Gastroesophageal sphincter (tissue), 4 donors: ENCODE results near the gene EPG5. TPM values are rescaled to one million over a fixed set of nuclear protein-coding genes. Genes with fewer than 3 reads are reported as not detected.

ENCODE experiments used
- ATAC-seq: fragments of 150-250 bp; one replicate; pipeline ENCODE4 v1.9.1; 2016; ENCODE audit warnings: mild to moderate bottlenecking, moderate library complexity
- H3K27ac ChIP-seq, 4 donors: fragments of 200-600 bp; sonication (generic) in 3 of 4; 1 replicate in 3 of 4; 2 replicates in 1 of 4; pipeline ENCODE4 v1.5.1; 2016 to 2019
- H3K27me3 ChIP-seq: fragments of 200-600 bp; sonication (generic); one replicate; pipeline ENCODE4 v1.5.1; 2019
- H3K36me3 ChIP-seq, 2 donors: fragments of 200-600 bp; sonication (generic); one replicate each; pipeline ENCODE4 v1.5.1; 2019; ENCODE audit warnings: control low read depth in 1 of 2
- H3K4me1 ChIP-seq, 3 donors: fragments of 200-600 bp; sonication (generic); 1 replicate in 2 of 3; 2 replicates in 1 of 3; pipeline ENCODE4 v1.5.1; 2016 to 2019; ENCODE audit warnings: control low read depth in 2 of 3
- H3K4me3 ChIP-seq, 2 donors: fragments of 200-600 bp; sonication (generic); one replicate each; pipeline ENCODE4 v1.5.1; 2019; ENCODE audit warnings: mild to moderate bottlenecking in 1 of 2, moderate library complexity in 1 of 2
- H3K9me3 ChIP-seq, 3 donors: fragments of 200-600 bp; sonication (generic); one replicate each; pipeline ENCODE4 v1.5.1; 2017 to 2019; ENCODE audit warnings: control low read depth in 2 of 3
- CTCF ChIP-seq, 4 experiments: fragments of 200-600 bp in 2 of 4; fragments of 450-650 bp in 2 of 4; sonication (generic) in 1 of 4; IDR thresholded peaks; one replicate each; pipeline ENCODE4 v1.5.1; 2017 to 2019; ENCODE audit warnings: antibody characterized with exemption in 4 of 4, mild to moderate bottlenecking in 2 of 4, moderate library complexity in 2 of 4
- EP300 ChIP-seq: sonication (generic); formaldehyde crosslinking; IDR thresholded peaks from one replicate; pipeline ENCODE4 v1.6.1; 2017; ENCODE audit warnings: antibody characterized with exemption, mild to moderate bottlenecking
- POLR2A ChIP-seq, 2 donors: fragments of 450-650 bp; IDR thresholded peaks; one replicate each; pipeline ENCODE4 v1.6.1; 2017; ENCODE audit warnings: antibody characterized with exemption in 2 of 2, mild to moderate bottlenecking in 2 of 2, moderate library complexity in 1 of 2
- POLR2AphosphoS5 ChIP-seq: sonication (generic); formaldehyde crosslinking; IDR thresholded peaks from one replicate; pipeline ENCODE4 v1.6.1; 2017; ENCODE audit warnings: antibody characterized with exemption
- WGBS, 2 donors: methylation state at CpG; one replicate each; pipeline ENCODE4 v1.1.5; 2018; ENCODE audit warnings: low coverage in 1 of 2; 5-methylcytosine and 5-hydroxymethylcytosine counted together
- total RNA-seq, 4 donors: library from RNA; depleted of rRNA; stranded (reverse); fragments of >200 nt; gene quantifications; one replicate each; pipeline ENCODE4 v1.1.0, GENCODE V29; 2016

EPG5 gene
- 10 to 100 TPM; 17.3 to 33.7 (median 28.4) TPM for total RNA-seq

GRCh38 chr18:45967007-45967706, at the start of gene EPG5:
TSS of gene EPG5 (minus strand) at chr18:45967329. CDS start at chr18:45967239, 90 bp downstream.
- Histone ChIP-seq H3K4me1 (peaks cover 0 to 29% (median 4%) of the 10 kb centered on the region in 3 donors), H3K27ac (peak within 1 kb of the TSS; percentile 14 to 82 (median 80)), H3K4me3 (peak within 1 kb of the TSS; percentile 86 to 93), H3K36me3 (peaks cover 0 to 8% of the 10 kb centered on the region in 2 donors), H3K9me3 (no peaks in the 10 kb centered on the region), H3K27me3 (no peaks in the 10 kb centered on the region)
- ATAC-seq, result peak; percentile 99
- TF ChIP-seq CTCF (IDR thresholded peaks at IDR 0.05), result no peak
- TF ChIP-seq POLR2A (IDR thresholded peaks at IDR 0.05), result peak in 1 of 2 donors; percentile 38
- peak; percentile 87 for TF ChIP-seq POLR2AphosphoS5
- TF ChIP-seq EP300, result no peak
- WGBS, 2 donors, result 0 to 1% methylated on average over 10 to 14 of the region's 50 CpGs

- Histone ChIP-seq H3K27me3 (no peaks in the 10 kb centered on the region), H3K4me3 (no peak overlapping the region), H3K27ac (no peak overlapping the region), H3K4me1 (no peaks in the 10 kb centered on the region), H3K36me3 (peaks cover 0 to 28% of the 10 kb centered on the region in 2 donors), H3K9me3 (no peaks in the 10 kb centered on the region)
- TF ChIP-seq CTCF (IDR thresholded peaks at IDR 0.05) (no peak), POLR2AphosphoS5 (no peak), POLR2A (IDR thresholded peaks at IDR 0.05) (no peak), EP300 (no peak)
- WGBS, 2 donors, result 61 to 83% methylated on average over 4 to 5 of the region's 5 CpGs
- no peak for ATAC-seq
Observed at GRCh38 chr18:46013484-46014189, 46.5 kb upstream of the EPG5 start.

GRCh38 chr18:46010676-46011075, 43.5 kb upstream of the EPG5 start:
- Histone ChIP-seq H3K9me3 (no peaks in the 10 kb centered on the region), H3K27me3 (no peaks in the 10 kb centered on the region), H3K27ac (no peak overlapping the region), H3K4me3 (no peak overlapping the region), H3K36me3 (peaks cover 0 to 40% of the 10 kb centered on the region in 2 donors), H3K4me1 (no peaks in the 10 kb centered on the region)
- ATAC-seq, result no peak
- no peak for TF ChIP-seq EP300
- TF ChIP-seq POLR2AphosphoS5, result no peak
- no peak for TF ChIP-seq CTCF (IDR thresholded peaks at IDR 0.05)
- TF ChIP-seq POLR2A (IDR thresholded peaks at IDR 0.05), result no peak
- WGBS, 2 donors, result 91 to 100% methylated on average over 1 to 4 of the region's 4 CpGs

- no peaks in the 10 kb centered on the region for H3K9me3 ChIP-seq
- 79% methylated on average over 2 of the region's 4 CpGs; no CpG with 5 or more reads in 1 of the 2 donors for WGBS, 2 donors
- no peak for ATAC-seq
- no peaks in the 10 kb centered on the region for H3K4me1 ChIP-seq
- H3K4me3 ChIP-seq, result no peak overlapping the region
- H3K36me3 ChIP-seq, result peaks cover 0 to 40% of the 10 kb centered on the region in 2 donors
- no peaks in the 10 kb centered on the region for H3K27me3 ChIP-seq
- H3K27ac ChIP-seq, result no peak overlapping the region
- TF ChIP-seq CTCF (IDR thresholded peaks at IDR 0.05) (no peak), EP300 (no peak), POLR2AphosphoS5 (no peak)
Observed at GRCh38 chr18:46010050-46010449, 42.9 kb upstream of the EPG5 start.
